GM12878 (cell line): ENCODE measurements around the gene BPTF. TPM values are rescaled to one million over a fixed set of nuclear protein-coding genes. Genes with fewer than 3 reads are reported as not detected.

Experiments
- ATAC-seq: fragments of 200-7000 bp; cut with Tn5 transposase; 3 replicates; pipeline ENCODE4 v1.9.1; 2020; ENCODE audit warnings: mild to moderate bottlenecking, moderate library complexity
- BruUV-seq: library from RNA; stranded (reverse); fragments of 400-500 nt; replicated peaks from 2 replicates; lab custom pipeline; 2021; lab: Mats Ljungman, UMichigan
- CTCF ChIA-PET: fragments of 300-600 bp; sonication (Branson Sonifier 250); formaldehyde crosslinking; extraction: SDS; loops from one replicate; lab custom pipeline; 2021; ENCODE audit warnings: inconsistent platforms; lab: Yijun Ruan, JAX
- POLR2A ChIA-PET: fragments of 350-600 bp; formaldehyde crosslinking; extraction: SDS; loops from one replicate; lab custom pipeline; 2021; ENCODE audit warnings: inconsistent platforms; lab: Charles Lee
- RAD21 ChIA-PET: fragments of 300-600 bp; sonication (Branson Sonifier 250); formaldehyde crosslinking; loops from one replicate; lab custom pipeline; 2023; ENCODE audit warnings: antibody characterized with exemption; ENCODE audit not compliant: unreplicated experiment; lab: Charles Lee
- SMC1A ChIA-PET: fragments of 300-600 bp; sonication (Branson Sonifier 250); formaldehyde crosslinking; loops from one replicate; lab custom pipeline; 2023; ENCODE audit not compliant: unreplicated experiment, uncharacterized antibody; lab: Charles Lee
- DNase-seq: peaks from one replicate; pipeline ENCODE4 v3.0.0-alpha.2; 2011; ENCODE audit warnings: low read depth, low spot score
- FAIRE-seq: peaks from 3 replicates; lab custom pipeline; 2011; peaks lifted over from hg19 to GRCh38; lab: Jason Lieb, UNC
- H2AFZ ChIP-seq: 2 replicates; pipeline ENCODE4 v1.6.0; 2011; ENCODE audit warnings: low read depth, low read length, control low read depth; ENCODE audit not compliant: control insufficient read depth
- H3K27ac ChIP-seq: 2 replicates; pipeline ENCODE4 v1.5.1; 2011; ENCODE audit warnings: control low read depth; ENCODE audit not compliant: control insufficient read depth, insufficient read depth
- H3K27me3 ChIP-seq, 2 experiments: replicated peaks in 1 of 2; 2 replicates each; pipeline versions ENCODE4 v1.6.0 to v1.6.1; 2011; ENCODE audit warnings: low read length in 1 of 2; ENCODE audit not compliant: control insufficient read depth in 2 of 2, insufficient read depth in 2 of 2
- H3K36me3 ChIP-seq, 2 experiments: 2 replicates each; pipeline ENCODE4 v1.5.1; 2011; ENCODE audit warnings: low read length in 1 of 2; ENCODE audit not compliant: control insufficient read depth in 2 of 2, insufficient read depth in 2 of 2
- H3K4me1 ChIP-seq: 2 replicates; pipeline ENCODE4 v1.6.1; 2011; ENCODE audit warnings: mild to moderate bottlenecking, low read length, moderate library complexity, mixed read lengths; ENCODE audit not compliant: control insufficient read depth, insufficient read depth
- H3K4me2 ChIP-seq: 2 replicates; pipeline ENCODE4 v1.6.0; 2011; ENCODE audit warnings: control low read depth; ENCODE audit not compliant: control insufficient read depth, insufficient read depth
- H3K4me3 ChIP-seq: fragments of 200-600 bp; sonication (generic); 2 replicates; pipeline ENCODE4 v1.5.1; 2016
- H3K79me2 ChIP-seq: 2 replicates; pipeline ENCODE4 v1.6.0; 2011; ENCODE audit warnings: low read length; ENCODE audit not compliant: control insufficient read depth, insufficient read depth
- H3K9ac ChIP-seq: 2 replicates; pipeline ENCODE4 v1.8.0; 2011; ENCODE audit warnings: low read length, control low read depth, mixed read lengths; ENCODE audit not compliant: control insufficient read depth, insufficient read depth
- H3K9me3 ChIP-seq: replicated peaks from 3 replicates; pipeline ENCODE4 v1.5.1; 2011; ENCODE audit warnings: mild to moderate bottlenecking, low read length; ENCODE audit not compliant: control insufficient read depth, insufficient read depth
- H4K20me1 ChIP-seq: 2 replicates; pipeline ENCODE4 v1.6.0; 2011; ENCODE audit not compliant: control insufficient read depth, insufficient read depth
- CTCF ChIP-seq, 3 experiments: IDR thresholded peaks in 2 of 3; conservative IDR thresholded peaks in 1 of 3; 2 replicates each; pipeline ENCODE4 v1.5.1; 2011; ENCODE audit warnings: low read depth in 3 of 3, low read length in 3 of 3, mild to moderate bottlenecking in 3 of 3, control low read depth in 2 of 3, moderate library complexity in 2 of 3, inconsistent platforms in 1 of 3, mixed read lengths in 1 of 3; ENCODE audit not compliant: control insufficient read depth in 2 of 3, insufficient read depth in 1 of 3; ENCODE audit errors: extremely low read depth in 1 of 3
- NFYA ChIP-seq: IDR thresholded peaks from 2 replicates; pipeline ENCODE4 v1.6.1; 2011; ENCODE audit warnings: low read depth, mild to moderate bottlenecking, low read length, improper control_type of control experiment, borderline replicate concordance
- RAD21 ChIP-seq: IDR thresholded peaks from 2 replicates; pipeline ENCODE4 v1.6.1; 2011; ENCODE audit warnings: mild to moderate bottlenecking, low read depth, low read length, moderate library complexity; ENCODE audit not compliant: insufficient read depth
- SMC3 ChIP-seq: IDR thresholded peaks from 2 replicates; pipeline ENCODE4 v1.6.1; 2011; ENCODE audit warnings: low read length, improper control_type of control experiment, borderline replicate concordance
- YY1 ChIP-seq: IDR thresholded peaks from 2 replicates; pipeline ENCODE4 v1.6.1; 2011; ENCODE audit warnings: low read depth, mild to moderate bottlenecking, low read length
- WGBS: methylation state at CpG from one replicate; pipeline ENCODE4 v1.1.6; 2016; ENCODE audit warnings: low lambda C conversion rate; ENCODE audit not compliant: insufficient replicate concordance, insufficient coverage; ENCODE audit errors: missing lambda C conversion rate; 5-methylcytosine and 5-hydroxymethylcytosine counted together
- in situ Hi-C: fragments of 300-500 bp; cut with MboI; formaldehyde crosslinking; loops from 9 replicates; pipeline ENCODE4 v1.14.3; 2018; ENCODE audit warnings: mixed read lengths
- intact Hi-C: fragments of 100-400 bp; cut with micrococcal nuclease; formaldehyde crosslinking; loops from one replicate; pipeline ENCODE4 v1.14.2; 2022; ENCODE audit not compliant: unreplicated experiment
- polyA plus RNA-seq, 11 experiments: library from polyadenylated mRNA; depleted of rRNA in 4 of 11; unstranded in 6 of 11; stranded (reverse) in 5 of 11; fragments of >200 nt; fragmentation: Nextera tagmentation in 4 of 11; fragmentation: Illumina TruSeq in 1 of 11; extraction: Ambion mirVana in 4 of 11; extraction: Trizol in 1 of 11; gene quantifications; 1 replicate in 1 of 11; 2 replicates in 10 of 11; pipeline versions ENCODE4 v1.2.1 to v1.2.3, GENCODE V29; 2011 to 2016; ENCODE audit warnings: inconsistent platforms in 2 of 11, missing spikeins in 2 of 11, low read depth in 1 of 11
- total RNA-seq, 4 experiments: library from RNA; depleted of rRNA in 3 of 4; stranded (reverse); fragments of >200 nt in 3 of 4; fragmentation: Illumina TruSeq in 1 of 4; extraction: Trizol in 1 of 4; gene quantifications; 2 replicates each; pipeline versions ENCODE4 v1.2.1 to v1.2.3, GENCODE V29; 2013 to 2021
- TF ChIP-seq, protein P1 (sequence below): fragments of 450-650 bp; IDR thresholded peaks from 2 replicates; pipeline ENCODE4 v1.6.1; 2017; ENCODE audit warnings: mild to moderate bottlenecking, low read depth, inconsistent platforms; ENCODE audit not compliant: poor library complexity, severe bottlenecking
- TF ChIP-seq, protein P2 (sequence below): IDR thresholded peaks from 2 replicates; pipeline ENCODE4 v1.6.1; 2011; ENCODE audit warnings: low read depth, low read length, improper control_type of control experiment, borderline replicate concordance

The BPTF gene
- total and polyA plus RNA-seq, 10 of the 15 experiments (the other 5 are each of a cell fraction or from before 2014, with no cell fraction given), result 19.4 to 78.3 (median 44.8) TPM

DNA sequence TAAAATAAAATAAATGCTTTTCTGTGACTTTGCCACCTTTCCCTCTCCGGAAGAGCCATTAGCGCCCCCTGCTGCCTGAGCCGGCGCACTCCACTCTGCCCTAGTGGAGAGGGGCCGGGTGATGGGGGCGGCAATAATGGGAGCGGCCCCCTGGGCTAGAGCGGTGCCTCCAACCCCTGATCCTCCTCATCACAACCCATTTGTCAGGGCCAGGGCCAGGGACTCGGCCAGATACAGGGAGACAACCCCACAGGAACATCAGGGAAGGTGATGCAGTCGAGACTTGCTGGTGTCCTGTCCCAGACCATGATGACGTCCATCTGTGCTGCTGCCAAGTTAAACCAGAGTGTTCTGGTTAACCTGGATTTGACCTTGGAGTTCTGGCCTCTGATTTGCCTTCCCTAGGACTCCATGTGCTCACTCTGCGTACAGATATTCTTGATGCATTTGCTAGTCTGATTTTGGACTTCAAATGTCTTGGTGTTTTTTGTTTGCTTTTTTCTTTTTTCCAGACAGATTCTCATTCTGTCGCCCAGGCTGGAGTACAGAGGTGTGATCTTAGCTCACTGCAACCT lies 46.1 kb upstream of the BPTF start:
- in situ Hi-C loops, result loop anchor here (10.0 kb wide), 1 partner anchor 414 kb away; the partner anchor contains the start of gene PSMD12
- BruUV-seq, result no TSS peak
- SMC1A ChIA-PET, result no interaction called here
- POLR2A ChIA-PET, result no interaction called here
- Histone ChIP-seq H3K36me3 (no peaks in the 10 kb centered on the region), H3K4me1 (no peaks in the 10 kb centered on the region), H3K27ac (no peak overlapping the region), H4K20me1 (no peaks in the 10 kb centered on the region), H3K27me3 (no peaks in the 10 kb centered on the region; a peak in 1 of 4 replicates), H2AFZ (no peak overlapping the region), H3K4me3 (no peak overlapping the region), H3K9ac (no peak overlapping the region), H3K4me2 (no peak overlapping the region), H3K79me2 (no peaks in the 10 kb centered on the region), H3K9me3 (no peaks in the 10 kb centered on the region)
- TF ChIP-seq, protein P1, sequence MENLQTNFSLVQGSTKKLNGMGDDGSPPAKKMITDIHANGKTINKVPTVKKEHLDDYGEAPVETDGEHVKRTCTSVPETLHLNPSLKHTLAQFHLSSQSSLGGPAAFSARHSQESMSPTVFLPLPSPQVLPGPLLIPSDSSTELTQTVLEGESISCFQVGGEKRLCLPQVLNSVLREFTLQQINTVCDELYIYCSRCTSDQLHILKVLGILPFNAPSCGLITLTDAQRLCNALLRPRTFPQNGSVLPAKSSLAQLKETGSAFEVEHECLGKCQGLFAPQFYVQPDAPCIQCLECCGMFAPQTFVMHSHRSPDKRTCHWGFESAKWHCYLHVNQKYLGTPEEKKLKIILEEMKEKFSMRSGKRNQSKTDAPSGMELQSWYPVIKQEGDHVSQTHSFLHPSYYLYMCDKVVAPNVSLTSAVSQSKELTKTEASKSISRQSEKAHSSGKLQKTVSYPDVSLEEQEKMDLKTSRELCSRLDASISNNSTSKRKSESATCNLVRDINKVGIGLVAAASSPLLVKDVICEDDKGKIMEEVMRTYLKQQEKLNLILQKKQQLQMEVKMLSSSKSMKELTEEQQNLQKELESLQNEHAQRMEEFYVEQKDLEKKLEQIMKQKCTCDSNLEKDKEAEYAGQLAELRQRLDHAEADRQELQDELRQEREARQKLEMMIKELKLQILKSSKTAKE, result no peak
- no peak for TF ChIP-seq NFYA
- TF ChIP-seq, protein P2, sequence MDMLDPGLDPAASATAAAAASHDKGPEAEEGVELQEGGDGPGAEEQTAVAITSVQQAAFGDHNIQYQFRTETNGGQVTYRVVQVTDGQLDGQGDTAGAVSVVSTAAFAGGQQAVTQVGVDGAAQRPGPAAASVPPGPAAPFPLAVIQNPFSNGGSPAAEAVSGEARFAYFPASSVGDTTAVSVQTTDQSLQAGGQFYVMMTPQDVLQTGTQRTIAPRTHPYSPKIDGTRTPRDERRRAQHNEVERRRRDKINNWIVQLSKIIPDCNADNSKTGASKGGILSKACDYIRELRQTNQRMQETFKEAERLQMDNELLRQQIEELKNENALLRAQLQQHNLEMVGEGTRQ, result no peak
- TF ChIP-seq RAD21, result peak; percentile 62
- peak; percentile 14; the same call in 1 of the 2 replicates for TF ChIP-seq SMC3
- peak; percentile 37 to 76 (median 65) for TF ChIP-seq CTCF (IDR thresholded peaks at IDR 0.05 in 2 of 3, conservative IDR thresholded peaks at IDR 0.05 in 1 of 3; ENCODE audit: control insufficient read depth in 2 of 3, extremely low read depth in 1 of 3, insufficient read depth in 1 of 3, low read depth in 3 of 3, low read length in 3 of 3)
- TF ChIP-seq YY1, result 0 out of 2 replicates have a peak, but pooled peaks have one; percentile 9
- intact Hi-C loops, result loop anchor here (1.0 to 10.0 kb wide), 2 partner anchors 45 to 404 kb away; partner anchors contain the start of gene PITPNC1
- RAD21 ChIA-PET, result interaction anchor here (0.6 to 2.3 kb wide), 2 partner anchors 403 to 405 kb away, joined by 3 to 7 read pairs; no protein-coding TSS in a partner anchor
- FAIRE-seq, result no peak
- peak; percentile 94 for ATAC-seq
- CTCF ChIA-PET, result interaction anchor here (0.8 to 2.7 kb wide), 7 partner anchors 16 to 406 kb away, joined by 3 to 13 read pairs (median 6); partner anchors contain the start of gene NOL11
- no peak for DNase-seq
- WGBS, result 54% methylated on average over 13 of the region's 13 CpGs
